Activated CD4-positive, alpha-beta T cell treated with anti-CD3 and anti-CD28 coated beads for 48 hours (primary cell): ENCODE results near the gene RERE.

Source experiments
- DNase-seq: peaks from one replicate; pipeline ENCODE4 v3.0.0-alpha.2; 2020

RERE gene

GRCh38 chr1:8312235-8313218 lies 504.9 kb downstream of the RERE start:
- DNase-seq = no peak

- no peak for DNase-seq
These were observed 506.2 kb downstream of the RERE start for GRCh38 chr1:8311068-8311718.

GRCh38 chr1:8307628-8308027 lies 509.8 kb downstream of the RERE start:
- DNase-seq = no peak

GRCh38 chr1:8303876-8304275 lies 513.6 kb downstream of the RERE start:
- DNase-seq = no peak

- no peak for DNase-seq
These were observed 514.3 kb downstream of the RERE start for GRCh38 chr1:8303141-8303540.
